ENCODE results near the gene STAT2. TPM values are rescaled to one million over a fixed set of nuclear protein-coding genes. Genes with fewer than 3 reads are reported as not detected.

Gene STAT2
- total and polyA plus RNA-seq, 10 of the 15 experiments (the other 5 are each of a cell fraction or from before 2014, with no cell fraction given) = 16.9 to 106 (median 77.9) TPM

DNA sequence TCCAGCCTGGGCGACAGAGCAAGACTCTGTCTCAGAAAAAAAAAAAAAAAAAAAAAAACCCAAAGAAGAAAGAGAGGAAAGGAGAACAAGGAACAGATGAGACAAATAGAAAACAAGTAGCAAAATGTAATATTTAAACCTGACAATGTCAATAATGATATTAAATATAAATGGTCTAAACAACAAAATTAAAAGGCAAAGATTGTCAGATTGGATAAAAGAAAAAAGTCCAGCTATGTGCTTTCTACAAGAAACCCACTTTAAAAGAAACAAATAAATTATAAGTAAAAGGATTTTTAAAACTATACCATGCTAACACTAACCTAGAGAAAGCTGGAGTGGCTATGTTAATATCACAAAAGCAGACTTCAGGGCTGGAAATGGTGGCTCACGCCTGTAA, 32.4 kb upstream of the STAT2 start:
- TF ChIP-seq, protein P1, sequence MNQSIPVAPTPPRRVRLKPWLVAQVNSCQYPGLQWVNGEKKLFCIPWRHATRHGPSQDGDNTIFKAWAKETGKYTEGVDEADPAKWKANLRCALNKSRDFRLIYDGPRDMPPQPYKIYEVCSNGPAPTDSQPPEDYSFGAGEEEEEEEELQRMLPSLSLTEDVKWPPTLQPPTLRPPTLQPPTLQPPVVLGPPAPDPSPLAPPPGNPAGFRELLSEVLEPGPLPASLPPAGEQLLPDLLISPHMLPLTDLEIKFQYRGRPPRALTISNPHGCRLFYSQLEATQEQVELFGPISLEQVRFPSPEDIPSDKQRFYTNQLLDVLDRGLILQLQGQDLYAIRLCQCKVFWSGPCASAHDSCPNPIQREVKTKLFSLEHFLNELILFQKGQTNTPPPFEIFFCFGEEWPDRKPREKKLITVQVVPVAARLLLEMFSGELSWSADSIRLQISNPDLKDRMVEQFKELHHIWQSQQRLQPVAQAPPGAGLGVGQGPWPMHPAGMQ (IDR thresholded peaks at IDR 0.05; ENCODE audit: borderline replicate concordance) = no peak
- TF ChIP-seq, protein P2, sequence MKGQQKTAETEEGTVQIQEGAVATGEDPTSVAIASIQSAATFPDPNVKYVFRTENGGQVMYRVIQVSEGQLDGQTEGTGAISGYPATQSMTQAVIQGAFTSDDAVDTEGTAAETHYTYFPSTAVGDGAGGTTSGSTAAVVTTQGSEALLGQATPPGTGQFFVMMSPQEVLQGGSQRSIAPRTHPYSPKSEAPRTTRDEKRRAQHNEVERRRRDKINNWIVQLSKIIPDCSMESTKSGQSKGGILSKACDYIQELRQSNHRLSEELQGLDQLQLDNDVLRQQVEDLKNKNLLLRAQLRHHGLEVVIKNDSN (IDR thresholded peaks at IDR 0.05; ENCODE audit: borderline replicate concordance, extremely low read length, insufficient read depth, low read depth, low read length) = no peak
- TF ChIP-seq TARDBP (IDR thresholded peaks at IDR 0.05; ENCODE audit: borderline replicate concordance) (no peak), ZNF274 (IDR thresholded peaks at IDR 0.05; ENCODE audit: insufficient read depth, insufficient read length) (no peak), RUNX3 (IDR thresholded peaks at IDR 0.05; ENCODE audit: low read length) (no peak), ATF7 (IDR thresholded peaks at IDR 0.05; ENCODE audit: low read depth) (no peak), CBX5 (IDR thresholded peaks at IDR 0.05; ENCODE audit: low read depth) (no peak), KDM1A (IDR thresholded peaks at IDR 0.05; ENCODE audit: borderline replicate concordance) (no peak)
- no peaks in the 10 kb centered on the region for H3K27me3 ChIP-seq (replicated peaks in 1 of 2; ENCODE audit: control insufficient read depth in 2 of 2, insufficient read depth in 2 of 2, low read length in 1 of 2)
- H3K9me3 ChIP-seq (replicated peaks; ENCODE audit: control insufficient read depth, insufficient read depth, low read length) = no peaks in the 10 kb centered on the region; the same call in 2 of the 3 replicates
- CTCF ChIA-PET = no interaction called here
- WGBS (ENCODE audit: insufficient coverage, insufficient replicate concordance, low lambda C conversion rate, missing lambda C conversion rate) = 91% methylated on average over 1 of the region's 2 CpGs
- H4K20me1 ChIP-seq (ENCODE audit: control insufficient read depth, insufficient read depth) = no peaks in the 10 kb centered on the region
- DNase-seq (ENCODE audit: low read depth, low spot score) (no peak), FAIRE-seq (no peak), ATAC-seq (no peak)
- RAD21 ChIA-PET (ENCODE audit: unreplicated experiment) = interaction anchor here (1.1 kb wide), 1 partner anchor 33 kb away, joined by 3 read pairs; the partner anchor contains the start of gene STAT2
- H3K4me2 ChIP-seq (ENCODE audit: control insufficient read depth, insufficient read depth) = no peak overlapping the region
- H3K79me2 ChIP-seq (ENCODE audit: control insufficient read depth, insufficient read depth, low read length) = no peaks in the 10 kb centered on the region
- POLR2A ChIA-PET = interaction anchor here (0.8 kb wide), 1 partner anchor 72 kb away, joined by 3 read pairs; no protein-coding TSS in a partner anchor
- H2AFZ ChIP-seq (ENCODE audit: control insufficient read depth, low read depth, low read length) = no peak overlapping the region
- no peak overlapping the region for H3K4me3 ChIP-seq
- no peaks in the 10 kb centered on the region for H3K36me3 ChIP-seq (ENCODE audit: control insufficient read depth in 2 of 2, insufficient read depth in 2 of 2, low read length in 1 of 2)
- SMC1A ChIA-PET (ENCODE audit: uncharacterized antibody, unreplicated experiment) = no interaction called here
- H3K4me1 ChIP-seq (ENCODE audit: control insufficient read depth, insufficient read depth, low read length) = no peaks in the 10 kb centered on the region
- in situ Hi-C loops (cut with MboI) = no loop called here
- no peak overlapping the region for H3K27ac ChIP-seq (ENCODE audit: control insufficient read depth, insufficient read depth)
- intact Hi-C loops (cut with micrococcal nuclease; ENCODE audit: unreplicated experiment) = no loop called here
- no TSS peak for BruUV-seq (replicated peaks)
- no peak overlapping the region for H3K9ac ChIP-seq (ENCODE audit: control insufficient read depth, insufficient read depth, low read length)

Data from GM12878 (cell line).